Stimulated activated naive B cell treated with anti-CD40 and anti-IgM and Interleukin-4, amounts not matched to agents 10 μg/mL and 1 μg/mL and 100 μg/mL, for 72 hours (primary cell): Measurements from ENCODE around the gene ARHGEF10L.

Source experiments
- ATAC-seq, 2 donors: fragments of 150-1000 bp; cut with Tn5 transposase; replicated peaks; 2 replicates each; pipeline ENCODE4 v1.10.0; 2021; ENCODE audit warnings: moderate library complexity in 1 of 2
- DNase-seq: peaks from one replicate; pipeline ENCODE4 v3.0.0; 2021
- H3K27ac Mint-ChIP-seq: one replicate; pipeline ENCODE4 v1.8.0; 2022; ENCODE audit warnings: mild to moderate bottlenecking, mixed read lengths
- H3K27me3 Mint-ChIP-seq, 2 donors: one replicate each; pipeline ENCODE4 v1.8.0; 2022; ENCODE audit warnings: mixed read lengths in 2 of 2
- H3K36me3 Mint-ChIP-seq, 2 donors: one replicate each; pipeline ENCODE4 v1.8.0; 2022; ENCODE audit warnings: mixed read lengths in 2 of 2, mild to moderate bottlenecking in 1 of 2
- H3K4me1 Mint-ChIP-seq, 2 donors: one replicate each; pipeline ENCODE4 v1.8.0; 2022; ENCODE audit warnings: mixed read lengths in 2 of 2, mild to moderate bottlenecking in 1 of 2
- H3K4me3 Mint-ChIP-seq, 2 donors: one replicate each; pipeline ENCODE4 v1.8.0; 2022; ENCODE audit warnings: mild to moderate bottlenecking in 2 of 2, mixed read lengths in 2 of 2, moderate library complexity in 1 of 2
- H3K9me3 Mint-ChIP-seq, 2 donors: one replicate each; pipeline ENCODE4 v1.8.0; 2022; ENCODE audit warnings: mixed read lengths in 2 of 2, mild to moderate bottlenecking in 1 of 2

Gene ARHGEF10L

GRCh38 chr1:17724150-17724549 is 184.7 kb downstream of the ARHGEF10L start:
- no peak for ATAC-seq
- Mint-ChIP-seq H3K36me3 (no peaks in the 10 kb centered on the region), H3K9me3 (peaks cover 9 to 11% of the 10 kb centered on the region in 2 donors), H3K4me1 (no peaks in the 10 kb centered on the region), H3K27me3 (peaks cover 0 to 13% of the 10 kb centered on the region in 2 donors), H3K27ac (no peak overlapping the region), H3K4me3 (no peak overlapping the region)
- DNase-seq = no peak

GRCh38 chr1:17725084-17725719 is 185.7 kb downstream of the ARHGEF10L start:
- Mint-ChIP-seq H3K9me3 (peaks cover 9 to 11% of the 10 kb centered on the region in 2 donors), H3K27ac (no peak overlapping the region), H3K27me3 (peaks cover 0 to 12% of the 10 kb centered on the region in 2 donors), H3K36me3 (no peaks in the 10 kb centered on the region), H3K4me1 (no peaks in the 10 kb centered on the region), H3K4me3 (no peak overlapping the region)
- ATAC-seq (no peak), DNase-seq (no peak)

- Mint-ChIP-seq H3K9me3 (peaks cover 9 to 11% of the 10 kb centered on the region in 2 donors), H3K27me3 (peaks cover 0 to 5% of the 10 kb centered on the region in 2 donors), H3K4me1 (no peaks in the 10 kb centered on the region), H3K4me3 (no peak overlapping the region), H3K27ac (no peak overlapping the region), H3K36me3 (no peaks in the 10 kb centered on the region)
- DNase-seq = no peak
- ATAC-seq = no peak
Observed at GRCh38 chr1:17725811-17726582, 186.5 kb downstream of the ARHGEF10L start.

- Mint-ChIP-seq H3K27ac (no peak overlapping the region), H3K4me1 (no peaks in the 10 kb centered on the region), H3K4me3 (no peak overlapping the region), H3K9me3 (peaks cover 9 to 11% of the 10 kb centered on the region in 2 donors), H3K27me3 (peaks cover 0 to 5% of the 10 kb centered on the region in 2 donors), H3K36me3 (no peaks in the 10 kb centered on the region)
- ATAC-seq (no peak), DNase-seq (no peak)
Observed at GRCh38 chr1:17728123-17728712, 188.7 kb downstream of the ARHGEF10L start.

- no peak for ATAC-seq
- Mint-ChIP-seq H3K4me1 (no peaks in the 10 kb centered on the region), H3K9me3 (peaks cover 9 to 11% of the 10 kb centered on the region in 2 donors), H3K27ac (no peak overlapping the region), H3K36me3 (no peaks in the 10 kb centered on the region), H3K4me3 (no peak overlapping the region), H3K27me3 (peaks cover 0 to 5% of the 10 kb centered on the region in 2 donors)
- DNase-seq = no peak
Observed at GRCh38 chr1:17729248-17729647, 189.8 kb downstream of the ARHGEF10L start.

GRCh38 chr1:17729909-17730308 is 190.4 kb downstream of the ARHGEF10L start:
- H3K27me3 Mint-ChIP-seq = peaks cover 0 to 5% of the 10 kb centered on the region in 2 donors
- DNase-seq (no peak), ATAC-seq (no peak)
- no peaks in the 10 kb centered on the region for H3K4me1 Mint-ChIP-seq
- peaks cover 9 to 11% of the 10 kb centered on the region in 2 donors for H3K9me3 Mint-ChIP-seq
- no peaks in the 10 kb centered on the region for H3K36me3 Mint-ChIP-seq
- H3K27ac Mint-ChIP-seq = no peak overlapping the region
- H3K4me3 Mint-ChIP-seq = no peak overlapping the region

- H3K9me3 Mint-ChIP-seq = peaks cover 9 to 11% of the 10 kb centered on the region in 2 donors
- no peak for ATAC-seq
- no peaks in the 10 kb centered on the region for H3K4me1 Mint-ChIP-seq
- DNase-seq = no peak
- H3K27ac Mint-ChIP-seq = no peak overlapping the region
- H3K36me3 Mint-ChIP-seq = no peaks in the 10 kb centered on the region
- peaks cover 0 to 5% of the 10 kb centered on the region in 2 donors for H3K27me3 Mint-ChIP-seq
- H3K4me3 Mint-ChIP-seq = no peak overlapping the region
Observed at GRCh38 chr1:17731460-17731859, 192.0 kb downstream of the ARHGEF10L start.

GRCh38 chr1:17732475-17732874 is 193.0 kb downstream of the ARHGEF10L start:
- peaks cover 9 to 11% of the 10 kb centered on the region in 2 donors for H3K9me3 Mint-ChIP-seq
- H3K4me1 Mint-ChIP-seq = no peaks in the 10 kb centered on the region
- no peak overlapping the region for H3K4me3 Mint-ChIP-seq
- H3K36me3 Mint-ChIP-seq = no peaks in the 10 kb centered on the region
- ATAC-seq (no peak), DNase-seq (no peak)
- H3K27ac Mint-ChIP-seq = no peak overlapping the region
- H3K27me3 Mint-ChIP-seq = peaks cover 0 to 5% of the 10 kb centered on the region in 2 donors

- Mint-ChIP-seq H3K4me1 (no peaks in the 10 kb centered on the region), H3K27ac (no peak overlapping the region), H3K9me3 (peaks cover 0 to 3% of the 10 kb centered on the region in 2 donors), H3K4me3 (no peak overlapping the region), H3K36me3 (no peaks in the 10 kb centered on the region), H3K27me3 (peaks cover 0 to 5% of the 10 kb centered on the region in 2 donors)
- DNase-seq = no peak
- no peak for ATAC-seq
Observed at GRCh38 chr1:17733661-17734060, 194.2 kb downstream of the ARHGEF10L start.

GRCh38 chr1:17734609-17735008 is 195.1 kb downstream of the ARHGEF10L start:
- Mint-ChIP-seq H3K9me3 (no peaks in the 10 kb centered on the region), H3K36me3 (no peaks in the 10 kb centered on the region), H3K4me3 (no peak overlapping the region), H3K4me1 (no peaks in the 10 kb centered on the region), H3K27ac (no peak overlapping the region), H3K27me3 (peaks cover 0 to 5% of the 10 kb centered on the region in 2 donors)
- no peak for ATAC-seq
- no peak for DNase-seq

GRCh38 chr1:17735348-17735747 is 195.8 kb downstream of the ARHGEF10L start:
- Mint-ChIP-seq H3K4me1 (no peaks in the 10 kb centered on the region), H3K4me3 (no peak overlapping the region), H3K27me3 (peaks cover 0 to 8% of the 10 kb centered on the region in 2 donors), H3K36me3 (no peaks in the 10 kb centered on the region), H3K27ac (no peak overlapping the region), H3K9me3 (no peaks in the 10 kb centered on the region)
- ATAC-seq = no peak
- DNase-seq = no peak

GRCh38 chr1:17735793-17736192 is 196.3 kb downstream of the ARHGEF10L start:
- DNase-seq (no peak), ATAC-seq (no peak)
- no peaks in the 10 kb centered on the region for H3K4me1 Mint-ChIP-seq
- no peaks in the 10 kb centered on the region for H3K9me3 Mint-ChIP-seq
- no peaks in the 10 kb centered on the region for H3K36me3 Mint-ChIP-seq
- no peak overlapping the region for H3K4me3 Mint-ChIP-seq
- no peak overlapping the region for H3K27ac Mint-ChIP-seq
- peaks cover 4 to 13% of the 10 kb centered on the region in 2 donors for H3K27me3 Mint-ChIP-seq

GRCh38 chr1:17736625-17737024 is 197.1 kb downstream of the ARHGEF10L start:
- Mint-ChIP-seq H3K36me3 (no peaks in the 10 kb centered on the region), H3K4me1 (no peaks in the 10 kb centered on the region), H3K4me3 (no peak overlapping the region), H3K27me3 (peaks cover 8 to 19% of the 10 kb centered on the region in 2 donors), H3K9me3 (no peaks in the 10 kb centered on the region), H3K27ac (no peak overlapping the region)
- no peak for DNase-seq
- no peak for ATAC-seq

GRCh38 chr1:17739050-17739449 is 199.6 kb downstream of the ARHGEF10L start:
- Mint-ChIP-seq H3K4me1 (no peaks in the 10 kb centered on the region), H3K27ac (no peak overlapping the region), H3K27me3 (peaks cover 15 to 18% of the 10 kb centered on the region in 2 donors), H3K4me3 (no peak overlapping the region), H3K9me3 (no peaks in the 10 kb centered on the region), H3K36me3 (no peaks in the 10 kb centered on the region)
- ATAC-seq = no peak
- no peak for DNase-seq

GRCh38 chr1:17741052-17741451 is 201.6 kb downstream of the ARHGEF10L start:
- H3K4me3 Mint-ChIP-seq = no peak overlapping the region
- H3K4me1 Mint-ChIP-seq = no peaks in the 10 kb centered on the region
- no peak for DNase-seq
- H3K9me3 Mint-ChIP-seq = no peaks in the 10 kb centered on the region
- H3K27me3 Mint-ChIP-seq = peaks cover 18 to 20% of the 10 kb centered on the region in 2 donors
- H3K36me3 Mint-ChIP-seq = no peaks in the 10 kb centered on the region
- no peak overlapping the region for H3K27ac Mint-ChIP-seq
- no peak for ATAC-seq
